Endometrial microvascular endothelial cells (primary cell): ENCODE data around the gene SP6. TPM values are rescaled to one million over a fixed set of nuclear protein-coding genes. Genes with fewer than 3 reads are reported as not detected.

ENCODE experiments used
- in situ Hi-C: cut with HindIII; loops from 2 replicates; pipeline ENCODE4 v1.10.0; 2017; ENCODE audit warnings: low sequenced_read_pairs, low pct_unique_long_range_greater_than_20kb; ENCODE audit errors: inconsistent ontology term
- total RNA-seq: library from RNA; depleted of rRNA; stranded (reverse); fragments of >200 nt; gene quantifications from one replicate; pipeline ENCODE4 v1.2.3, GENCODE V29; 2015; ENCODE audit errors: inconsistent ontology term

Gene SP6
- total RNA-seq, 1 donor from 2014 or later, result 0.56 TPM

- in situ Hi-C loops, result no loop called here
Measured at GRCh38 chr17:47882695-47883588, 32.0 kb upstream of the SP6 start.

GRCh38 chr17:47882247-47882646 is 31.3 kb upstream of the SP6 start:
- in situ Hi-C loops, result no loop called here

- in situ Hi-C loops, result no loop called here
Measured at GRCh38 chr17:47879776-47880454, 29.0 kb upstream of the SP6 start.

- in situ Hi-C loops, result no loop called here
Measured at GRCh38 chr17:47879028-47879585, 28.1 kb upstream of the SP6 start.

- in situ Hi-C loops, result no loop called here
Measured at GRCh38 chr17:47878203-47879027, 27.5 kb upstream of the SP6 start.

GRCh38 chr17:47877368-47878034 is 26.5 kb upstream of the SP6 start:
- in situ Hi-C loops, result no loop called here

GRCh38 chr17:47875011-47875985 is 24.3 kb upstream of the SP6 start:
- in situ Hi-C loops, result no loop called here

- in situ Hi-C loops, result no loop called here
Measured at GRCh38 chr17:47873200-47874090, 22.5 kb upstream of the SP6 start.

GRCh38 chr17:47872651-47873161 is 21.7 kb upstream of the SP6 start:
- in situ Hi-C loops, result no loop called here

- in situ Hi-C loops, result no loop called here
Measured at GRCh38 chr17:47872019-47872650, 21.2 kb upstream of the SP6 start.

- in situ Hi-C loops, result no loop called here
Measured at GRCh38 chr17:47871048-47871447, 20.1 kb upstream of the SP6 start.

GRCh38 chr17:47870056-47870455 is 19.1 kb upstream of the SP6 start:
- in situ Hi-C loops, result no loop called here

- in situ Hi-C loops, result no loop called here
Measured at GRCh38 chr17:47869114-47869513, 18.2 kb upstream of the SP6 start.

- in situ Hi-C loops, result no loop called here
Measured at GRCh38 chr17:47867813-47868533, 17.0 kb upstream of the SP6 start.

- in situ Hi-C loops, result no loop called here
Measured at GRCh38 chr17:47866941-47867340, 16.0 kb upstream of the SP6 start.
